Measurements from ENCODE around the gene GNAL. TPM values are rescaled to one million over a fixed set of nuclear protein-coding genes. Genes with fewer than 3 reads are reported as not detected.
"Not testable (repeated sequence)": the region's sequence is repeated elsewhere in the genome, so short reads cannot be mapped to it uniquely, and the experiment has no call there.

Gene GNAL
- 17.1 TPM for total RNA-seq

DNA sequence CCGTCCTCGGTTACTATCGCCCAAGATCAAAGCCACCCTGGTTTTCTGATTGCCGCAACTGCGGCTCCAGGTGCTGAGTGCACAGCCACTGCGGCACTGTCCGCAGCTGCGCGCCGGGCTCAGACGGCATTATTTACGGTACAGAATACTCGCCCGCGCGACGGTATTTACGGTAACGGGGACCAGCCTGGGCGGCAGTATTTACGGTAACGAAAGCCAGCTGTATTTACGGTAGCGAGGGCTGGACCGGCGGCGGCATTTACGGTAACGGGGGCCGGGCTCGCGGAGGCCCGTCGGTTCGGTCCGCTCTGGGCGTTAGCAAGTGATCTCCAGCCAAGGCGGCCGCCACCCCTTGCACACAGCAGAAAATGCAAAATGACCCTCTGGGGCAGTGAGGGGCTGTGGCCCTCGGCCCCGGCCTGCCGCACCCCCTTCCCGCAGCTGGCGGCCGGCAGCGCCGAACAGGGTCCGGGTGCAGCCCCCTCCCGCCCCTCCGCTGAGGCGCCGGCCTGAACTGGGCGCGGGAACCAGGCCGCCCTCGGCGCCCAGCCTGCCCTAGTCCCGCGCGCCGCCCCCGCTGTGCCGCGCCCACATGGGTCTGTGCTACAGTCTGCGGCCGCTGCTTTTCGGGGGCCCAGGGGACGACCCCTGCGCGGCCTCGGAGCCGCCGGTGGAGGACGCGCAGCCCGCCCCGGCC lies at the start of gene GNAL:
Gene GNAL (plus strand): TSS at position 293 of the 697 bp plus-strand sequence. CDS start 300 bp downstream, at position 593.
- DNase-seq (ENCODE audit: low spot score) (peak; percentile 86), ATAC-seq (peak; percentile 97)
- intact Hi-C loops (cut with DNase I): no loop called here

- intact Hi-C loops (cut with DNase I): not testable (repeated sequence)
These were observed 41.8 kb upstream of the GNAL start for GRCh38 chr18:11647310-11647709.

GRCh38 chr18:11647804-11648203 lies 41.3 kb upstream of the GNAL start:
- ATAC-seq; DNase-seq (ENCODE audit: low spot score); intact Hi-C loops (cut with DNase I): not testable (repeated sequence)

More at GRCh38 chr18:11647310-11647709, 41.8 kb upstream of the GNAL start:
- ATAC-seq; DNase-seq (ENCODE audit: low spot score): not testable (repeated sequence)

GRCh38 chr18:11649839-11650238 lies 39.2 kb upstream of the GNAL start:
- intact Hi-C loops (cut with DNase I): no loop called here
- ATAC-seq (no peak), DNase-seq (ENCODE audit: low spot score) (no peak)

- intact Hi-C loops (cut with DNase I): no loop called here
- ATAC-seq (no peak), DNase-seq (ENCODE audit: low spot score) (no peak)
These were observed 37.2 kb upstream of the GNAL start for GRCh38 chr18:11651899-11652298.

GRCh38 chr18:11653521-11653920 lies 35.5 kb upstream of the GNAL start:
- no peak for DNase-seq (ENCODE audit: low spot score)
- no peak for ATAC-seq
- intact Hi-C loops (cut with DNase I): no loop called here

DNA sequence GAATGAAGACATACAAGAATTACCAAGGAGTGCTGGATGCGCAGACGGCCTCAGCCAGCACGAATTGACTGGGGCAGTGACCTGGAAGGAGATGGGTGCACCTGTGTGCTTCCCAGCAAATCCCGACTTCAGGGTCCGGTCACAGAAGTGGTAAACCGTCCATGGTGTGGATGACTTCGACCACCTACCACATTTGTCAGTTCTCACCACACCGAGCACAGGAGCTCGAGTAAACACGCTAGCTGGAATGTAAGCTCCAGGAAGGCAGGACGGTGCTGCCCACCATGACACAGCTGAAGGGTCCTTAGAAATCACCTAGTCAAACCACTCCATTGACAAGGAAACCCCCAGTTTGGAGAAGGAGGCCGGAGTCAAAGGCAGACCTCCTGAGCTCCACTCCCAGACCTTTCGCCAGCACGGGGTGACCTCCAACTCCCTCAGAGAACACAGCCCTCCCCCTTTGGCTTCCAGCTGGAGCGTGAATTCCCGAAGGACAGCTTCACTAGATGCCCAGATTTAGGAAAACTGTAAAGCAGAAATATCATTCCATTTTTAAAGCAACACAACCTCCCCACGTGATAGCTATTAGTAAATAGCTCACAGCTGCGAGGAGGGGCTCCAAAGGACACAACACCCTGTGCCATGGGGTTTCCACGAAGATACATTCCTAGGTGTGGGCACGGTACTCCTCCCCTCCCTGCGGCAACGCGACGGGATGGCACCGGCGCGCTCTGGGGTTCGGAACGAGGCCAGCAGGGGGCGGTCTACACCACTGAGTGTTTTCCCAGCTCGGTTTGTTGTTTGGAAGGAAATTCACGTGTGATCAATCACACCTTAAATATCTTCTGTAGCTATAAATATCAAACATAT lies 34.1 kb upstream of the GNAL start:
- DNase-seq (ENCODE audit: low spot score) (peak; percentile 80), ATAC-seq (peak; percentile 80)
- intact Hi-C loops (cut with DNase I): no loop called here

GRCh38 chr18:11655606-11655932 lies 33.5 kb upstream of the GNAL start:
- ATAC-seq (peak; percentile 36), DNase-seq (ENCODE audit: low spot score) (no peak)
- intact Hi-C loops (cut with DNase I): no loop called here

GRCh38 chr18:11657152-11657551 lies 31.9 kb upstream of the GNAL start:
- no peak for DNase-seq (ENCODE audit: low spot score)
- intact Hi-C loops (cut with DNase I): no loop called here
- ATAC-seq: no peak

DNA sequence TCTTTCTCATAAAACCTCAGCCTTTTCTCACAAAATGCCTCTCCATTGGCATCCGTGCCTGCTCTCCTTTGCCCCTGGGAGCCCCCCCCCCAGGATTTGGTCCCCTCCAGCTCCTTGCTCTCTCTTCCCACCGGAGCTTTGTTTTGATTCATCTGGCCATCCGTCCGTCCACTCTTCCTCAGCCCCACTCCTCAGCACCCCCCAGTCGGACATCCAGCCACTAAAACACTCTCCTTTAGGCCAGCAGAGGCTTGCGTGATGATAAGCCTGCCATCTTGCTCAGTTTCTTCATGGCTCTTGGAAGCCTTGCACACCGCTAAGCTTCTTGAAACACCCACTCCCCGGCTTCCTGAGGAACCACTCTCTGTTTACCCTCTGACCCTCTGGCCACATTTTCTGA lies 31.5 kb upstream of the GNAL start:
- ATAC-seq: no peak
- intact Hi-C loops (cut with DNase I): no loop called here
- DNase-seq (ENCODE audit: low spot score): no peak

DNA sequence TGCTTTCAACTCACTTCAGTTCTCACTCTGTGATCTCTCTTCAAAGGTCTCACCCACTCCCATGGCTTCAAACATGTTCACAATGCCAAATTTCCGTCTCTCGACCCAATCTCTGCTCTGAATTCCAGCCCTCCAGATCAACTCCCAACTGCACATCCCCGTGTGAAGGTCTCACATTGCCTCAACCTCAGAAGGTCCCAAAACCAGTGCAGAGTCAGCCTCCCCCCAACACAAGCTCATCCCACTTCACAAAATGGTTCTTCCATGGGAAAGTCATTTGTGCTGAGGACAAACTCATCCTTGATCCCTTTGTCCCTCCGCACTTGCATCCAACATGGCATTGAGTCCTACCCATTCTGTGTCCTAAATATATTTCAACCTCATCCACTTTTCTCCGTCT lies 31.0 kb upstream of the GNAL start:
- DNase-seq (ENCODE audit: low spot score) (no peak), ATAC-seq (no peak)
- intact Hi-C loops (cut with DNase I): no loop called here

- intact Hi-C loops (cut with DNase I): no loop called here
- DNase-seq (ENCODE audit: low spot score) (no peak), ATAC-seq (no peak)
These were observed 30.1 kb upstream of the GNAL start for GRCh38 chr18:11658989-11659388.

GRCh38 chr18:11660691-11661090 lies 28.4 kb upstream of the GNAL start:
- intact Hi-C loops (cut with DNase I): no loop called here
- ATAC-seq: no peak
- no peak for DNase-seq (ENCODE audit: low spot score)

DNA sequence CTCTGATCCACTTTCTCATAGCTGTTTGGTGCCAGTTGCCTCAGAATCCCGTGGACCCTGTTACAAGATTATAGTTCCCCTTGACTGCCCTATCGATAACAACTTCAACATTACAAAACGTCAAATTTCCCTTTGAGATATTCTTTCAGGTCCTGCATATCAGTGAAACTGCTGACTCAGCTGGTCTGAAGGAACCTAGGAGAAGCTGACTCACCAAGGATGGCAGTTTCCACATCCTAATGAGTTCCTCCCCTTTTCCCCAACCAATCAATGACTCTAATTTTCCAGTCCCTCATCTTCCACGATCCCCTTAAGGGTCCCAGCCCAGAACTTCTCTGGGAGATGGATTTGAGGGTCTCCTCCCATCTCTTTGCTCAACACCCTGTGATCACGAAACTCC lies 27.6 kb upstream of the GNAL start:
- intact Hi-C loops (cut with DNase I): no loop called here
- no peak for DNase-seq (ENCODE audit: low spot score)
- no peak for ATAC-seq

GRCh38 chr18:11663439-11664029 lies 25.5 kb upstream of the GNAL start:
- intact Hi-C loops (cut with DNase I): no loop called here
- ATAC-seq: no peak
- DNase-seq (ENCODE audit: low spot score): no peak

DNA sequence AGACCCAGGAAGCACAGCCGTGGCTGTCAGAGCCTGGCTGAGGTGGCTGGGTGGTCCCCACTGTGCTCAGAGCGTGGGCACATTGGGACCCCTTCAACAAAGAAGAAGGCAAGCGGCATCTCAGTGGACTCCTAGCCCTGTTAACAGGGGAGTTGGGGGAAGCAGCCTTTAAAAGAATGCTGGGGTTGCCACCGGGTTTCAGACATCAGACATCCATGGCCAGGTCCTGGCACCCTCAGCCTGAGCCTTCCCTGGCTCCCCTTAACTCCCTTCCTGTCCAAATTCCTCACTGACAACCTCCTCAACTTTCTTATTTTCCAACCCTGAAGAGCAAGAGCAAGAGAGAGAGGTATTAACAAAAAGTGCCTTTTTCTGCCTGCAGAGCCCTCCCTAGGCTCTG lies 24.8 kb upstream of the GNAL start:
- DNase-seq (ENCODE audit: low spot score) (no peak), ATAC-seq (no peak)
- intact Hi-C loops (cut with DNase I): no loop called here

DNA sequence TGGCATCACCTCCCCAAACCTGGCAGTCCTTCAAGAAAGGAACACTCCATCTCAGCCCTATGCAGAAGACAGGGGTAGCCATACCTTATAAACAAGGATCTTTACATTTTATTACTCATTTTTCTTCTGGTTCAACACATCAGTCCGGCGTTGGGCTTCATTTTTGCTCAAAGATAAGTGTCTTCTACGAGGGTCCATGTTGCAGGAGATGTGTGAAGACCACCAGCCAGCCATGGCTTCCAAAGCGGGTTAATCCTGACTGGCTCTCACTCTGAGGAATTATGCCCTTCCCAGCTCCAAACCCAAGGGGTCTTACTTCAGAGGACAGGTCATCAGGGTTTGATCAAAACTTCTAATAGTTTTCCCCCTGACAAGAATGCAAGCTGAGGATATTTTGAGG lies 23.9 kb upstream of the GNAL start:
- DNase-seq (ENCODE audit: low spot score) (no peak), ATAC-seq (no peak)
- intact Hi-C loops (cut with DNase I): no loop called here

- intact Hi-C loops (cut with DNase I): no loop called here
- ATAC-seq (no peak), DNase-seq (ENCODE audit: low spot score) (no peak)
These were observed 23.5 kb upstream of the GNAL start for GRCh38 chr18:11665587-11665986.

- no peak for ATAC-seq
- intact Hi-C loops (cut with DNase I): no loop called here
- no peak for DNase-seq (ENCODE audit: low spot score)
These were observed 22.9 kb upstream of the GNAL start for GRCh38 chr18:11666176-11666575.

DNA sequence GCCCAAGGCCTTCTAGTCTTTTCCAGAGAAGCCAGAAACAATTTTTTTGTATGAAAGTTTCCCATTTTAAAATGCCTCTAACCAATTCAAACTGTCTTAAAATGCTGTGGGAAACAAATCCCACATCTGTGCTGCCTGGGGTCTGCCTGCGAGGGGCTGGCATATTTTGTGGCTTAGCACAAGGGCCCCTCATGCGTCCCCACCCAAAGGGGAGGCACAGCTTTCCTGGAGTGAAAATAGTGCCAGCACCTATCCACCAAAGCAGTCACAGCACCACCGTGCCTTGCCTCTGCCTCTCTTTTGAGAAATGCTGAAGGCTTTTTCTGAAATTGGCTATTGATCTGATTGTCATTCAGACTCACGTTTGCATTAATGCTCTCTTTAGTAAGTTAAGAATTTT lies 22.2 kb upstream of the GNAL start:
- no peak for ATAC-seq
- no peak for DNase-seq (ENCODE audit: low spot score)

More for the DNA sequence above, 22.2 kb upstream of the GNAL start:
- intact Hi-C loops (cut with DNase I): no loop called here
